Stimulated activated CD8-positive, alpha-beta memory T cell treated with anti-CD3 and anti-CD28 coated beads, Interleukin-12 subunit alpha, Interleukin-12 subunit beta, amount 100 ng/mL, for 4 hours (primary cell): ENCODE data around the gene PPIL6.

ENCODE experiments used
- DNase-seq: peaks from one replicate; pipeline ENCODE4 v3.0.0-alpha.2; 2020; ENCODE audit warnings: low read depth

PPIL6 gene

DNA sequence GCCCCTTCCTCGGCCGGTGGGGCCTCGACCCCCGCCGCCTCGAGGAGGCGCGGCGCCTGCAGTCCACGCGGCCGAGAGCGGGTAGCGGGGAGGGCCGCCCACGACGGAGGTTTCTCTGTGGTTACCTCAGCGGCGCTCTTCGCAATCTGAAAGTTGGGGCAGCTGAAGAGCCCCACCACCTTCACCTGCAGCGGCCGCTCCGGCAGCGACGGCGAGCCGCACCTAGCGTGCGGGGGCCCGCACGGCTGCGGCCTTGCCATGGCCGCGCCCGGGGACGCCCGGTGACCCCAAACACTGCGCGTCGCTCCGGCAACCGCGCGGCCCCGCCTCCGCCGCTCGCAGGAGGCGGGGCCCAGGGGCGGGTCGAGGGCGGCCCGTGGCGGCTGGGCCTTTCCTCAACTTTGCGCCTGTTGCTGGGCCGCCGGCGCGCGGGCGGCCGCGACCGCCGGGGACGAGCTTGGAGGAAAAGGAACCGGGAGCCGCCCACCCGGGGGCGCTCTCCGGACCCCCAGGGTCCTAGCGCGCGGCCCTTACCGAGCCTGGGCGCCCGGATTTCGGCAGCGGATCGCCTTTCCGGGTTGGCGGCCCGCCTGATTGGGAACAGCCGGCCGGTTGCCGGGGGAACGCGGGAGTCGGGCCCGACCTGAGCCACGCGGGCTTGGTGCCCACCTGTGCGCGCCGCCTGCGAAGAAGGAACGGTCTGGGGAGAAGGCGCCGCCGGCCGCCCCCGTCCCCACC is at the start of gene PPIL6, which contains the start of gene SMPD2:
PPIL6 (minus strand) TSS at position 298 of the 738 bp plus-strand sequence; CDS start at position 260, 38 bp downstream.
SMPD2 (plus strand) TSS at position 394 of the 738 bp plus-strand sequence. CDS start 398 bp downstream, outside the sequence.
- DNase-seq: peak; percentile 76

DNA sequence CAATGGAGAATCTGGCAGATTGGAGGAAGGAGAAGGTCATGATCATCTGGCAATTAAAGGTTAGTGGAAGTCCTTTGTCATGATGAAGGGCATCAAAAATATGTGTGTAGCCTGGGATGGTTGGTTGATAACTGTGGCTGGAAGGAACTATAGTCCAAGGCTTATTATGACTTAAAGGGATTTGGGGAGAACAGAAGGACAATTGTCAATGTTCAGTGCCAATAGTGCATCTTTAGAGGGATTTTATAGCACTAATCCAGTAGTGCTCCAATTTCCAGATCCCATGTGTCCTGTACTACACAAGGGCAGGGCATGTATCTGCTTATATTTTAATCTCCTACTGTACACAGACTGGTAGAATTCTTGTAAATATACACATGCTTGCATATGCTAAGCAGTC is 47.6 kb upstream of the PPIL6 start:
- no peak for DNase-seq

DNA sequence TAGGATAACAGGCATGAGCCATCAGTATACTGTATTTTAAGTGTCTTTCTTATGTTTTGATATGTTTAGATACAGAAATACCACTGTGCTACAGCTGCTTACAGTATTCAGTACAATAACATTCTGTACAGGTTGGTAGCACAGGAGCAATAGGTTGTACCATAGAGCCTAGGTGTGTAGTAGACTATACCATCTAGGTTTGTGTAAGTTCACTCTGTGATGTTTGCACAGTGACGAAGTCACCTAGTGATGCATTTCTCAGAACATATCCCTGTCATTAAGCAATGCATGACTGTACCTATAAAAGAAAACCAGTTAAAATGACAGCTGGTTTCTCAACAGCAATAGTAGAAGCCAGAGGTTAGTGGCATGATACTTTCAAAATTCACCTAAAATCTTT is 45.6 kb upstream of the PPIL6 start:
- DNase-seq: no peak

- DNase-seq: no peak
Measured at GRCh38 chr6:109485266-109485935, 45.0 kb upstream of the PPIL6 start.

DNA sequence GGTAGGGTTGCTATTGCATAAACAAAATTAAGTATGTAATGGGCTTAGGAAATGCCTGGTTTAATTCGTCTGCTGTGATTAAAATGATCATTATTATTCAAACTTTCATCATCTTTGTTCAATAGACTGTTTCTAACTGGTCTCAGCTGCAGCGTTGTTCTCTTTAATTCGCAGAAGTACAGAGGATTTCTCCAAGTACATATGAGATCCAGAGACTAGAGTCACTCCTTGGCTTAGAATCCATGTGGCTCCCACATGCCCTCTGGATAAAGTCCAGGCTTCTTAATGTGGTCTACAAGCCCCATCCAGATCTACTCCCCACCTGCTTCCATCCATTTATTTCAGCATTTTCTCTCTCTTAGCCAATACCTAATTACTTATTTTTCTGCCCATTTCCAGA is 43.7 kb upstream of the PPIL6 start:
- DNase-seq: no peak

GRCh38 chr6:109483735-109484057 is 43.3 kb upstream of the PPIL6 start:
- no peak for DNase-seq

- peak; percentile 83 for DNase-seq
Measured at GRCh38 chr6:109482905-109483734, 42.7 kb upstream of the PPIL6 start, which contains the start of gene ZBTB24. Gene ZBTB24 (minus strand): TSS chr6:109483219. CDS start chr6:109482026, 1,193 bp downstream.

GRCh38 chr6:109480993-109481480 is 40.6 kb upstream of the PPIL6 start:
- no peak for DNase-seq

GRCh38 chr6:109478841-109479624 is 38.6 kb upstream of the PPIL6 start:
- no peak for DNase-seq

GRCh38 chr6:109478222-109478805 is 37.9 kb upstream of the PPIL6 start:
- DNase-seq: no peak

DNA sequence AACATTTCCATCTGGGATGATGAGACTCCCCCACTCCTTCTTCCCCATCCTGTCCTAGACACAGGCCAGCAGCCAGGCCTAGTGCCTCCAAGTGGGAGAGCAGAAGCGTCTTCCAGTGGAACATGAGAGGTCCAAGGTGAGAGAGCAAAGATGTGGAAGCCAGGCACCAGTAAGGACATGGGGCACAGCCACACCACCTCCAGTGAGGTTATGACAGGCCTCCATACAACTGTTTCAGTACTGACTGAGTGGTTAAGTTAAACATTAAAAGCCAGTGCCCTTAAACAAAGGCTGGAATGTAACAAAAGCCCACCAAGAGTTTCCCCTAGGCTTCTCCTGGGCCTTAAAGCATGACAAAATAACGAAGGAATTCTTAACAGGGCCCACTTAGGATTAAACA is 37.3 kb upstream of the PPIL6 start:
- no peak for DNase-seq

GRCh38 chr6:109477184-109477583 is 36.8 kb upstream of the PPIL6 start:
- no peak for DNase-seq

GRCh38 chr6:109475625-109476024 is 35.2 kb upstream of the PPIL6 start:
- no peak for DNase-seq

DNA sequence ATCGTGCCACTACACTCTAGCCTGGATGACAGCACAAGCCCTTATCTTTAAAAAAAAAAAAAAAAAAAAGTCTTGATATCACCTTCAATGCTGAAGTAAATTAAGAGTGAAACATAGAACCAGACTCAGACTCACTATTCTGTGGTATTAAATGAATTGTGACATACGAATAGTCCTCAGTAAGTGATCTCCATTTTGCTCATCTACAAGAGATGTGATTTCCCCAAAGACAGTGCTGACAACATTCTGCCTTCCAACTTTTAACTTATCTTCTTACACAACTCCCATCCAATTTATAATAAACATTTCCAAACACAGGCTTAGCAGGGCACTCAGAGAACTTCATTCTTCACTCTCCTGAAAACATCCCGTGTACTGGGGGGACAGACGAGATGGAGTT is 34.6 kb upstream of the PPIL6 start:
- no peak for DNase-seq

- no peak for DNase-seq
Measured at GRCh38 chr6:109473120-109473519, 32.7 kb upstream of the PPIL6 start.

GRCh38 chr6:109472132-109472995 is 31.9 kb upstream of the PPIL6 start:
- DNase-seq: no peak

GRCh38 chr6:109471105-109471810 is 30.8 kb upstream of the PPIL6 start:
- no peak for DNase-seq

DNA sequence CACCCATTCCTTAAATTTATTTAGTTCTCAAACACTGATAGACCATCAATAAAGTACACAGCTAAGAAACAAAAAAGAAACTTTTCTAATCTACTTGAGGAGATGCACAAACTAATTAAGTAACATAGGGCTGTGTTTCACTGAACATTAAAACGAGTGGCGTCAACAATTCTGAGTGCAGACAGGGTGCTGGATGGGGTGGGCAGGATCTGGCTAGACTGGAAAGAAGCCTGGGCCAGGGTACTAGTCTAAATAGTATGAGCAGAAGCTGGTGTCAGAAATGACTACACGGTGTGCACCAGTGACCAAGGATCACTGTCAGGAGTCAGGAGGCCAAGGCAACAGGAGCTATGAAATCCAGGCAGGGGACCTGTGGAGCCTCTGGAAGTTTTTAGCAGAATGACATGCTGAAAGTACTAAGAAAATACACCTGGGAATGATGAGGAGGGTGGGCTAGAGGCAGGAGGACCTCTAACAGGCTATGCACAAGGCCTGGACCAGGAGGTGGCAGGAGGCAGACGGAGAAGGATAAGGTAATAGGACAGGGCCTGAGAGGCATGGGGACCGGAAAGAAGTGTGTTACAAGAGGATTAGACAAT is 29.3 kb upstream of the PPIL6 start:
- no peak for DNase-seq

- DNase-seq: no peak
Measured at GRCh38 chr6:109467696-109468095, 27.3 kb upstream of the PPIL6 start.
